ENCODE data around the gene CDC37L1. TPM values are rescaled to one million over a fixed set of nuclear protein-coding genes. Genes with fewer than 3 reads are reported as not detected.

The CDC37L1 gene
- total RNA-seq, 1 donor from 2014 or later = 61.9 TPM

- no peak for DNase-seq
Measured at GRCh38 chr9:4669890-4670289, 9.5 kb upstream of the CDC37L1 start.

GRCh38 chr9:4670591-4670990 lies 8.8 kb upstream of the CDC37L1 start:
- DNase-seq = no peak

GRCh38 chr9:4671737-4672136 lies 7.6 kb upstream of the CDC37L1 start:
- DNase-seq = no peak

- no peak for DNase-seq
Measured at GRCh38 chr9:4674783-4675182, 4.6 kb upstream of the CDC37L1 start.

- no peak for DNase-seq
Measured at GRCh38 chr9:4677392-4677791, 2.0 kb upstream of the CDC37L1 start.

- DNase-seq = peak; percentile 79
Measured at GRCh38 chr9:4678679-4679267, 596 bp upstream of the CDC37L1 start.

GRCh38 chr9:4680173-4680525 lies 780 bp downstream of the CDC37L1 start:
- peak; percentile 59 for DNase-seq

- DNase-seq = no peak
Measured at GRCh38 chr9:4680750-4681149, 1.4 kb downstream of the CDC37L1 start.

GRCh38 chr9:4684820-4685219 lies 5.5 kb downstream of the CDC37L1 start:
- no peak for DNase-seq

GRCh38 chr9:4686112-4686511 lies 6.7 kb downstream of the CDC37L1 start:
- no peak for DNase-seq

- DNase-seq = no peak
Measured at GRCh38 chr9:4686584-4686983, 7.2 kb downstream of the CDC37L1 start.

- DNase-seq = no peak
Measured at GRCh38 chr9:4689021-4689420, 9.7 kb downstream of the CDC37L1 start.

- no peak for DNase-seq
Measured at GRCh38 chr9:4689687-4690104, 10.3 kb downstream of the CDC37L1 start.

GRCh38 chr9:4690144-4690543 lies 10.8 kb downstream of the CDC37L1 start:
- DNase-seq = no peak

GRCh38 chr9:4691795-4692194 lies 12.4 kb downstream of the CDC37L1 start:
- DNase-seq = no peak

- DNase-seq = no peak
Measured at GRCh38 chr9:4700091-4700490, 20.7 kb downstream of the CDC37L1 start.

GRCh38 chr9:4700932-4701331 lies 21.6 kb downstream of the CDC37L1 start:
- no peak for DNase-seq

- no peak for DNase-seq
Measured at GRCh38 chr9:4701526-4701925, 22.2 kb downstream of the CDC37L1 start.

- DNase-seq = no peak
Measured at GRCh38 chr9:4704129-4704528, 24.8 kb downstream of the CDC37L1 start.

GRCh38 chr9:4706021-4706420 lies 26.7 kb downstream of the CDC37L1 start:
- no peak for DNase-seq

- DNase-seq = no peak
Measured at GRCh38 chr9:4706971-4707622, 27.7 kb downstream of the CDC37L1 start.

GRCh38 chr9:4709380-4709779 lies 30.0 kb downstream of the CDC37L1 start:
- DNase-seq = no peak

- DNase-seq = no peak
Measured at GRCh38 chr9:4713849-4714248, 34.5 kb downstream of the CDC37L1 start.

- no peak for DNase-seq
Measured at GRCh38 chr9:4714266-4715016, 35.1 kb downstream of the CDC37L1 start.
